HG03095 (cell line): ENCODE data around the gene RBMXL3.

Source experiments
- ATAC-seq: cut with Tn5 transposase; IDR thresholded peaks from one replicate; pipeline ENCODE4 v1.9.1; 2021; ENCODE audit warnings: moderate library complexity; ENCODE audit not compliant: unreplicated experiment

Gene RBMXL3

GRCh38 chrX:115233497-115234455, 44.6 kb downstream of the RBMXL3 start, which contains the start of gene LRCH2:
Gene LRCH2, minus strand, starts transcription at chrX:115234096. Its CDS starts 55 bp downstream, at chrX:115234041.
- no peak for ATAC-seq

- no peak for ATAC-seq
These were observed 45.3 kb downstream of the RBMXL3 start for GRCh38 chrX:115234461-115234860.

GRCh38 chrX:115236560-115236959, 47.4 kb downstream of the RBMXL3 start:
- no peak for ATAC-seq

GRCh38 chrX:115237056-115237455, 47.8 kb downstream of the RBMXL3 start:
- ATAC-seq: no peak
